Measurements from ENCODE around the gene MMP17.

GRCh38 chr12:131836714-131837397 lies 8.7 kb downstream of the MMP17 start:
- TF ChIP-seq EZH2 (IDR thresholded peaks at IDR 0.05; ENCODE audit: borderline replicate concordance, low read depth, low read length, poor library complexity, severe bottlenecking) (no peak), CTCF (conservative IDR thresholded peaks at IDR 0.05; ENCODE audit: low read depth, low read length) (no peak)
